Prostate gland (tissue), 2 donors: ENCODE measurements around the gene SERPINA5. TPM values are rescaled to one million over a fixed set of nuclear protein-coding genes. Genes with fewer than 3 reads are reported as not detected.

Experiments
- DNase-seq: peaks from one replicate; pipeline ENCODE4 v3.0.0-alpha.2; 2019; ENCODE audit warnings: low spot score
- H3K27ac ChIP-seq, 2 donors: fragments of 200-600 bp; sonication (generic); 2 replicates each; pipeline ENCODE4 v1.5.1; 2017 to 2019
- H3K27me3 ChIP-seq: fragments of 200-600 bp; sonication (generic); replicated peaks from 2 replicates; pipeline ENCODE4 v1.5.1; 2019; ENCODE audit not compliant: insufficient read depth
- H3K36me3 ChIP-seq, 2 donors: fragments of 200-600 bp; sonication (generic); 1 replicate in 1 of 2; 2 replicates in 1 of 2; pipeline versions ENCODE4 v1.5.1 to v1.8.1; 2017 to 2019
- H3K4me1 ChIP-seq: fragments of 200-600 bp; sonication (generic); replicated peaks from 2 replicates; pipeline ENCODE4 v1.5.1; 2019
- H3K4me3 ChIP-seq, 2 donors: fragments of 200-600 bp; sonication (generic); 2 replicates each; pipeline ENCODE4 v1.5.1; 2017 to 2019
- H3K9me3 ChIP-seq: fragments of 200-600 bp; sonication (generic); 2 replicates; pipeline ENCODE4 v1.5.1; 2017
- CTCF ChIP-seq, 4 experiments: fragments of 200-600 bp in 2 of 4; fragments of 450-650 bp in 2 of 4; sonication (generic) in 2 of 4; IDR thresholded peaks; 1 replicate in 3 of 4; 2 replicates in 1 of 4; pipeline ENCODE4 v1.5.1; 2016 to 2019; ENCODE audit warnings: antibody characterized with exemption in 4 of 4, mild to moderate bottlenecking in 2 of 4, moderate library complexity in 2 of 4
- POLR2A ChIP-seq: fragments of 450-650 bp; IDR thresholded peaks from one replicate; pipeline ENCODE4 v1.6.1; 2016; ENCODE audit warnings: antibody characterized with exemption, mild to moderate bottlenecking
- POLR2AphosphoS5 ChIP-seq: sonication (generic); formaldehyde crosslinking; IDR thresholded peaks from one replicate; pipeline ENCODE4 v1.6.1; 2017; ENCODE audit warnings: antibody characterized with exemption
- WGBS: methylation state at CpG from one replicate; pipeline ENCODE4 v1.1.5; 2018; 5-methylcytosine and 5-hydroxymethylcytosine counted together
- intact Hi-C: fragments of 100-400 bp; cut with DNase I; formaldehyde crosslinking; loops from one replicate; pipeline ENCODE4 v1.14.2; 2022
- total RNA-seq, 2 donors: library from RNA; depleted of rRNA; stranded (reverse); fragments of >200 nt; gene quantifications; one replicate each; pipeline ENCODE4 v1.1.0, GENCODE V29; 2016

Gene SERPINA5
- total RNA-seq, 2 donors from 2014 or later = 2.6 to 936 TPM

GRCh38 chr14:94598816-94599655 is 17.8 kb downstream of the SERPINA5 start:
- WGBS = 52% methylated on average over 11 of the region's 11 CpGs
- TF ChIP-seq CTCF (IDR thresholded peaks at IDR 0.05) = peak in 2 of 4 experiments; percentile 29 to 45
- peak; percentile 95 for TF ChIP-seq POLR2AphosphoS5
- no peak for TF ChIP-seq POLR2A
- Histone ChIP-seq H3K27ac (peak overlapping the region; percentile 60 to 85), H3K4me1 (peaks cover 14% of the 10 kb centered on the region), H3K9me3 (no peaks in the 10 kb centered on the region), H3K36me3 (no peaks in the 10 kb centered on the region), H3K27me3 (no peaks in the 10 kb centered on the region), H3K4me3 (no peak overlapping the region)
- DNase-seq = peak; percentile 92
- intact Hi-C loops = no loop called here

- TF ChIP-seq CTCF (IDR thresholded peaks at IDR 0.05) = no peak
- TF ChIP-seq POLR2AphosphoS5 = no peak
- TF ChIP-seq POLR2A = no peak
- intact Hi-C loops = no loop called here
- Histone ChIP-seq H3K4me3 (no peak overlapping the region), H3K27me3 (no peaks in the 10 kb centered on the region), H3K4me1 (peaks cover 14% of the 10 kb centered on the region), H3K27ac (peak overlapping the region; percentile 60 to 85), H3K9me3 (no peaks in the 10 kb centered on the region), H3K36me3 (no peaks in the 10 kb centered on the region)
- 31% methylated on average over 3 of the region's 3 CpGs for WGBS
- DNase-seq = no peak
Measured at GRCh38 chr14:94599656-94600004, 18.4 kb downstream of the SERPINA5 start.

GRCh38 chr14:94600148-94600545 is 18.9 kb downstream of the SERPINA5 start:
- Histone ChIP-seq H3K4me1 (peaks cover 14% of the 10 kb centered on the region), H3K27ac (peak overlapping the region; percentile 60 to 85), H3K27me3 (no peaks in the 10 kb centered on the region), H3K4me3 (no peak overlapping the region), H3K9me3 (no peaks in the 10 kb centered on the region), H3K36me3 (no peaks in the 10 kb centered on the region)
- intact Hi-C loops = no loop called here
- 95% methylated on average over 11 of the region's 11 CpGs for WGBS
- TF ChIP-seq POLR2A = no peak
- TF ChIP-seq POLR2AphosphoS5 = no peak
- TF ChIP-seq CTCF (IDR thresholded peaks at IDR 0.05) = no peak
- DNase-seq = no peak

- Histone ChIP-seq H3K36me3 (no peaks in the 10 kb centered on the region), H3K27ac (peak overlapping the region; percentile 63 to 85), H3K4me3 (no peak overlapping the region), H3K27me3 (no peaks in the 10 kb centered on the region), H3K9me3 (no peaks in the 10 kb centered on the region), H3K4me1 (peaks cover 14% of the 10 kb centered on the region)
- peak; percentile 71 for DNase-seq
- intact Hi-C loops = loop anchor here (2.0 kb wide), 1 partner anchor 53 kb away; no protein-coding TSS in a partner anchor
- TF ChIP-seq POLR2AphosphoS5 (peak; percentile 75), POLR2A (no peak)
- WGBS = 12% methylated on average over 6 of the region's 6 CpGs
Measured at GRCh38 chr14:94601884-94602391, 20.7 kb downstream of the SERPINA5 start.

- Histone ChIP-seq H3K36me3 (no peaks in the 10 kb centered on the region), H3K27ac (peak overlapping the region; percentile 63 to 85), H3K27me3 (no peaks in the 10 kb centered on the region), H3K4me1 (peaks cover 14% of the 10 kb centered on the region), H3K9me3 (no peaks in the 10 kb centered on the region), H3K4me3 (no peak overlapping the region)
- WGBS = 97% methylated on average over 5 of the region's 5 CpGs
- no peak for DNase-seq
- TF ChIP-seq POLR2A (no peak), POLR2AphosphoS5 (no peak), CTCF (IDR thresholded peaks at IDR 0.05) (no peak)
- intact Hi-C loops = loop anchor here (2.0 kb wide), 1 partner anchor 52 kb away; no protein-coding TSS in a partner anchor
Measured at GRCh38 chr14:94602722-94603121, 21.5 kb downstream of the SERPINA5 start.
